Activated T-cell treated with anti-CD3 and anti-CD28 coated beads, Interleukin-2, amount 50 U/mL, for 72 hours (primary cell): ENCODE data around the gene C1QB. TPM values are rescaled to one million over a fixed set of nuclear protein-coding genes. Genes with fewer than 3 reads are reported as not detected.
"Not testable (repeated sequence)": the region's sequence is repeated elsewhere in the genome, so short reads cannot be mapped to it uniquely, and the experiment has no call there.

Experiments used
- ATAC-seq, 2 donors: fragments of 150-1000 bp; cut with Tn5 transposase; replicated peaks in 1 of 2; 2 replicates each; pipeline ENCODE4 v1.10.0; 2021; ENCODE audit warnings: moderate library complexity in 2 of 2, mild to moderate bottlenecking in 1 of 2
- DNase-seq, 2 donors: peaks; one replicate each; pipeline ENCODE4 v3.0.0; 2021 to 2022; ENCODE audit warnings: mixed read lengths in 1 of 2
- H3K27ac Mint-ChIP-seq: one replicate; pipeline ENCODE4 v1.8.0; 2022; ENCODE audit warnings: mild to moderate bottlenecking, moderate library complexity, mixed read lengths
- H3K27me3 Mint-ChIP-seq: one replicate; pipeline ENCODE4 v1.8.0; 2022; ENCODE audit warnings: low read depth, mixed read lengths
- H3K36me3 Mint-ChIP-seq, 2 donors: one replicate each; pipeline ENCODE4 v1.8.0; 2022; ENCODE audit warnings: mixed read lengths in 2 of 2, mild to moderate bottlenecking in 1 of 2; ENCODE audit not compliant: insufficient read depth in 2 of 2
- H3K4me1 Mint-ChIP-seq: one replicate; pipeline ENCODE4 v1.8.0; 2022; ENCODE audit warnings: low read depth, mixed read lengths
- H3K4me3 Mint-ChIP-seq, 2 donors: one replicate each; pipeline ENCODE4 v1.8.0; 2022; ENCODE audit warnings: mild to moderate bottlenecking in 2 of 2, mixed read lengths in 2 of 2, moderate library complexity in 2 of 2
- H3K9me3 Mint-ChIP-seq, 2 donors: one replicate each; pipeline ENCODE4 v1.8.0; 2022; ENCODE audit warnings: mixed read lengths in 2 of 2
- total RNA-seq, 2 donors: library from RNA; stranded (reverse); gene quantifications; one replicate each; pipeline ENCODE4 v1.2.3, GENCODE V29; 2022

C1QB gene
- total RNA-seq, 2 donors from 2014 or later: not detected

DNA sequence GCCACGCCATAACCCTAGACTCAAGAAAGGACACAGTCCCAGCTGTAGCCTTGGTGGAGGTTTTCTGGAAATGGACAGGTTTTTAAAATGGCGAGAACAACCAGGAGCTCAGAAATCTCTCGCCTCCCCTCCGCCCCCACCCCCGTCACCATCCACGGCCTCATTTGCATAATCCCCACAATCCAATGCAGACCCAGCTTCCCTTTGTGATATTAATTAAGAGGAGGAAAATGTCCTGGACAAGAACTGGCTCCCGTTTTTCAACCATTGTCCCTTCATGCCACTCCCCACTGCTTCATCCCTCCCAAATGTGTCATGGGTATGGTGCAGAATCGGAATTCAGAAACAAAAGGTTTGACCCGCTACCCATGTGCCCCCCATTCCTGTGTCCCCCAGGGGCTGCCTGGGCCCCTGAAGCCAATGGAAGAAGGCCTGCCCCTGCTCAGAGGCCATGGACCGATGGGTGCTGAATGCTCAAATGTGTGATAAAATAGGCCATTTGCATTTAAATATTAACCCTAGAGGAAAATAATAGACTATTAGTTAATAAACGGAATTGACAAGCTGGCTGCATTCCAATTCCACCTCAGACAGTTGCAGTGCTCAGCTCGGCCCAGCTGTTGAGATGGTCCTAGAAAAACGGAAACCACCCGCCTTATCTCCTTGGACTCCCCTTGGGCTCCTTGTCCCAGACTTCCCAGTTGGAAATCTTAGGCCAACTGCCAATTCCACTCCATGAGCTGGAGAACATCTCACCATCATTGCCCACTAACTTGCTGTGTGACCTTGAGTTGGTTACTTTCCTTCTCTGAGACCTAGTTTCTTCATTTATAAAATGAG, 46.9 kb downstream of the C1QB start:
- no peak for ATAC-seq

DNA sequence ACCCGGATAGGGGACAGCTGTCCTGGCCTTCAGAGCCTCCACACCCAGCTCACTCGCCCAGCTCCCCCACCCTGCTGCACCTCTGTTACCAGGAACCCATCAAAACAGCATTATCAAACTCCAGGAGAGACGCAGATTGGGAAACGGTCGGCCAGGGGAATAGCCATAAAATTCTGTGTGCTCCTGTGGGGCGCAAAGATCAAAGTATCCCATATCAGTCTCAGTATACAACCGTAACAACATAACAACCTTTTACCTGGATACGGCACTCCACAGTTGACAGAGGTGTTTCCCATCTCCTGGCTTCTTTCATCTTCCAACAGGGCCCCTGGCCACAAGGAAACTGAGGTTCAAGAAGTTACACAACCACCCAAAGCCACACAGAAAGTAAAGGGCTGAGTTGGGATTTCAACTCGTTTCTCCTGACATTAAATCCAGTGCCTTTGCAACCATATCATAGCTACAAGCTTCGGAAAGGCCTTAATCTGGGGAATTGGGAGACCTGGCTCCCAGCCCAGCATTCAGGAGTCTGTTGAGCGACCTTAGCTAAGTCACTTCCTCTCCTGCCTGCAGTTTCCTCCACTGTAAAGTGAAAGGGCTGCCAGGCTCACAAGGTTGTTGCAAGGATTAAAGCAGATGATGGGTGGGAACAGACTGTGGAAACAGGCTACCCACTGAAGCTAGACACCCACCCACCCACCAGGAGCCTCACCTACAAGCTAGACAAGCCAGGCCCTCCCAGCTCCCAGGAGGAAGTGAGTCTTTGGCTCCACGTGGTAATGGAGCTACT, 49.5 kb downstream of the C1QB start:
- peaks cover 16% of the 10 kb centered on the region for H3K27me3 Mint-ChIP-seq
- no peak for DNase-seq
- no peaks in the 10 kb centered on the region for H3K4me1 Mint-ChIP-seq
- H3K36me3 Mint-ChIP-seq: no peaks in the 10 kb centered on the region
- H3K9me3 Mint-ChIP-seq: no peaks in the 10 kb centered on the region
- no peak overlapping the region for H3K27ac Mint-ChIP-seq
- ATAC-seq: no peak
- no peak overlapping the region for H3K4me3 Mint-ChIP-seq

More for the DNA sequence above, 46.9 kb downstream of the C1QB start:
- Mint-ChIP-seq H3K4me1 (no peaks in the 10 kb centered on the region), H3K36me3 (no peaks in the 10 kb centered on the region), H3K27ac (no peak overlapping the region), H3K4me3 (no peak overlapping the region), H3K9me3 (no peaks in the 10 kb centered on the region), H3K27me3 (peaks cover 11% of the 10 kb centered on the region)
- no peak for DNase-seq

DNA sequence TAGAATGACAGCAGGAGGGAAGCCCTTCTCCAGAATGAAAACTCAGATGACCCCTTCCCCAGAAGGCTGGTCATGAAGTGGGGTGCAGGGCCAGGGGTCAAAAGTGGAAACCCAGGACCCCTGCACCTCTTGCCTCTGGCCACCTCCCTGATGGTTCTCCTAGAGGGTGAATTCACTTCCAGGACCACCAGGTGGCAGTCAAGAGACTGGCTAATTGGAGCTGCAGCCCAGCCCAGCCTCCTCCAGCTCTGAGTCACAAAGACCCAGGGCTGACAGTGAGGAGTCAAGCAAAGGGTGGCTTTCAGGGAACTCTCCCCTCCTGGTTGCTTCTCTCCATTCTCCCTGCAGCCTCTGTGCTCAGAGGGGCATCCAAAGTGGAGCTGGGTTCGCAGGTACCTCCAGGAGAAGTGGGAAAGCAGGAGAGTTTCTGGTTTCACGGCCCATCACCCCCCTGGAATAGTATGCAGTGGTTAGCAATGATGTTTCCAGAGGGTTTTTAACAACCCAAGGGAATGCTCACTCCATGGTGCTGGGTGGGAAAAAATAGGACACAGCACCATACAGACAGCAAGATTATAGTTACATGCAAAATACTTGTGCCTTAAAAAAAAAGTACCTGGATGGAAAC, 51.5 kb downstream of the C1QB start:
- H3K36me3 Mint-ChIP-seq: no peaks in the 10 kb centered on the region
- ATAC-seq (peak; percentile 94 to 95), DNase-seq (peak; percentile 83 to 85)
- H3K4me1 Mint-ChIP-seq: no peaks in the 10 kb centered on the region
- no peaks in the 10 kb centered on the region for H3K9me3 Mint-ChIP-seq
- H3K4me3 Mint-ChIP-seq: no peak overlapping the region
- H3K27me3 Mint-ChIP-seq: peaks cover 36% of the 10 kb centered on the region
- no peak overlapping the region for H3K27ac Mint-ChIP-seq

DNA sequence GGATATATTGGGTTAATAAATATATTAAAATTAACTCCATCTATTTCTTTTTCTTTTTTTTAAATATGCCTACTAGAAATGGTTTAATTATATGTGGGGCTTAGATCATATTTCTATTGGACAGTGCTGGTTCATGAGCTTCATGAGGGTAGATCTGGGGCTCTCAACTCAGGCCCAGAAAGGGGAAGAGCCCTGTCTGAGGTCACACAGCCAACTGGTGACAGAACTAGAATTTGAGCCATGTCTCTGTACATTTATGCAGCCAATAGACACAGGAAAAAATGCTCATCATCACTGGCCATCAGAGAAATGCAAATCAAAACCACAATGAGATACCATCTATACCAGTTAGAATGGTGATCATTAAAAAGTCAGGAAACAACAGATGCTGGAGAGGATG, 52.5 kb downstream of the C1QB start:
- H3K27me3 Mint-ChIP-seq: peaks cover 41% of the 10 kb centered on the region
- no peaks in the 10 kb centered on the region for H3K36me3 Mint-ChIP-seq
- no peak for ATAC-seq
- H3K27ac Mint-ChIP-seq: no peak overlapping the region
- no peaks in the 10 kb centered on the region for H3K4me1 Mint-ChIP-seq
- DNase-seq: no peak
- no peak overlapping the region for H3K4me3 Mint-ChIP-seq
- H3K9me3 Mint-ChIP-seq: no peaks in the 10 kb centered on the region

DNA sequence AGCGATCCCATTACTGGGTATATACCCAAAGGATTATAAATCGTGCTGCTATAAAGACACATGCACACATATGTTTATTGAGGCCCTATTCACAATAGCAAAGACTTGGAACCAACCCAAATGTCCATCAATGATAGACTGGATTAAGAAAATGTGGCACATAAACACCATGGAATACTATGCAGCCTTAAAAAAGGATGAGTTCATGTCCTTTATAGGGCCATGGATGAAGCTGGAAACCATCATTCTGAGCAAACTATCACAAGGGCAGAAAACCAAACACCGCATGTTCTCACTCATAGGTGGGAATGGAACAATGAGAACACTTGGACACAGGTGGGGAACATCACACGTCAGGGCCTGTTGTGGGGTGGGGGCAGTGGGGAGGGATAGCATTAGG, 53.1 kb downstream of the C1QB start:
- not testable (repeated sequence) for H3K9me3 Mint-ChIP-seq, H3K4me1 Mint-ChIP-seq, H3K27ac Mint-ChIP-seq, ATAC-seq, H3K36me3 Mint-ChIP-seq, H3K4me3 Mint-ChIP-seq, DNase-seq
- H3K27me3 Mint-ChIP-seq: peaks cover 41% of the 10 kb centered on the region

DNA sequence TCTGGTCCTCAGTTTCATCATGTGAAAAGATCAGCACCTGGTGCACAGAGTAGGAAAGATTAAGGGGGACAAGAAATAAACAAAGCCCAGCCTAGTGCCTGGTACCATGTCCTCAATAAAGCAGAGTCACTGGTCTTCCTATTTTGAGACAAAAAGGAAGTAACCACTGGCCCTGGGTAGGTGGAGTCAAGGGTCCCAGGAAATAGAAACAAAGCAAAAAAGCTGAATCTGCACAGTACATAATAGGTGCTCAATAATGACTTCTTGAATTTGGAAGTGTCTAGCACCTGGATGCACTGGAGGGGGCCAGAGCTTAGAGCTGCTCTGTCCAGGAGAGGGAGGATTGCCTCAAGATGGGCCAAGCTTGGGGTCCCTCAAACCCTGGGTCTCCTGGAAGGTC, 55.7 kb downstream of the C1QB start:
- DNase-seq (no peak), ATAC-seq (no peak)
- Mint-ChIP-seq H3K27ac (no peak overlapping the region), H3K9me3 (no peaks in the 10 kb centered on the region), H3K36me3 (no peaks in the 10 kb centered on the region), H3K27me3 (peaks cover 53% of the 10 kb centered on the region), H3K4me3 (peak overlapping the region in 1 of 2 donors; percentile 13), H3K4me1 (peaks cover 10% of the 10 kb centered on the region)

DNA sequence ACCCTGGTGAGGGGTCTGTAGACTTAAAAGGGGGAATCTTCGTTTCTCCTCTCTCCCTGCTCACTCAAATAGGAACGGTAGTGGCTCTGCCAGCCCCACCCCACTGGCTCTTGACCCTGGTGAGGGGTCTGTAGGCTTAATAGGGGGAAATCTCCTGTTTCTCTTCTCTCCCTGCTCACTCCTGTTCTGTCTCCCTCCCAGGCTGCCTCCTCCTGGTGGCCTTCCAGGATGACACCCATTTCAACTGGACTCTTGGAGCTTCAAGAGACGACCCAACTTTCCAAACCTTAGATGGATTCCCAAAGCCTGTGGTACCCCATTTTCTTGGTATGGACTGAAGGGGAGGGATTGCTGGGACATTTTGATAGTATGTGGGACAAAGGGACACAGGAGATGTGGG, 56.2 kb downstream of the C1QB start:
- H3K27ac Mint-ChIP-seq: no peak overlapping the region
- H3K4me1 Mint-ChIP-seq: peaks cover 10% of the 10 kb centered on the region
- DNase-seq (no peak), ATAC-seq (no peak)
- no peak overlapping the region for H3K4me3 Mint-ChIP-seq
- peaks cover 58% of the 10 kb centered on the region for H3K27me3 Mint-ChIP-seq
- H3K9me3 Mint-ChIP-seq: no peaks in the 10 kb centered on the region
- no peaks in the 10 kb centered on the region for H3K36me3 Mint-ChIP-seq

DNA sequence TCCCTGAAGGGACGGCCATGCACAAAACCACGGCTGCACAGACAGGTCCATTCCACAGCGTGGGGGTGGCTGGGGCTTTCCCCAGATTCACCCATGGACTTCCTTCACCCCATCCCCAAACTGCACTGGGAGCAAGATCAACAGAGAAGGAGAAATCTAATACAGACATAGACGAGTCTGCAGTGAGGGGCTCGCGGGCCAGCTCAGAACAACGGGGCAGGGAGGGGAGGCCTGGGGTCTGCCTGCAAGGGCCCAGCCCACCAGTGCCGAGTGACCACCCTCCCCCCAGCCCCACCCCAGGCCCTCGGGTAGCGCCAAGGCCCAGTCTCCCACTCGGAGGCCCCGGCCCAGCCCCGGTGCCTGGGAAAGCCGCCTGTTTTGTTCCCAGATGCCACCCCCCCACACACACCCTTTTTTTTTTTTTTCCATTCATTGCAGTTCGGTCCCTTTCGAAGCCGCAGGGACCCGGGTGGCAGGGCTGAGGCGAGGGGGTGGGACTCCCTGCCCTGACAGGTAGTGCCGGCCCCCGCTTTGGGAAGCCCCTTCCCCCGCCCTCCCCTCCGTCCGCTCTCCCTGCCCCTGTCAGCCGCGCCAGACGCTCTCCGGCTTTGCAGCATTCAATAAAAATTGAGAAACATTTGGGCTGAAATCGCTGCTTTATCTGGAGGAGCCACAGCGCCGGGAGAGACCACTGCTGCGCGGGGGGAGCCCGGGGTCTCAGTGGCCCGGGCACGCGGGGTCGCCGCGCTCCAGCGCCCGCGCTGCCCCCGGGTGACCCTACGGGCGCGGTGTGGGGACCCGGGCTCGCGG, 57.1 kb downstream of the C1QB start:
- ATAC-seq (peak; percentile 39 to 56), DNase-seq (peak; percentile 50 to 56)
- H3K27ac Mint-ChIP-seq: no peak overlapping the region
- no peaks in the 10 kb centered on the region for H3K36me3 Mint-ChIP-seq
- H3K4me3 Mint-ChIP-seq: peak overlapping the region; percentile 60 to 68
- no peaks in the 10 kb centered on the region for H3K9me3 Mint-ChIP-seq
- peaks cover 62% of the 10 kb centered on the region for H3K27me3 Mint-ChIP-seq
- peaks cover 10% of the 10 kb centered on the region for H3K4me1 Mint-ChIP-seq

DNA sequence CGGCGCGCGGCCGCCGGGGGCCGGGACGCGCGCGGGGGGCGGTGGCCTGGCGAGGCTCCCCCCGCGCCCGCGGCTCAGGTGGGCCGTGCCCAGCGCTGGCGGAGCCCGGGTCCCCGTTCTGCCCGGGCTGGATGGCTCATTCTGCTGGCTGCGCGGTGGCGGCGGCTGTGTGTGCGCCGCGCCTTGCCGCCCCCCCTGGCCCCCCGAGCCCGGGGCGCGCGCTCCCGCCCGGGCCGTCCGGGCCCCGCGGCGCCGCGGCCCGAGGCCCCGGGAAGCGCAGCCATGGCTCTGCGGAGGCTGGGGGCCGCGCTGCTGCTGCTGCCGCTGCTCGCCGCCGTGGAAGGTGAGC, 57.6 kb downstream of the C1QB start, which contains the start of gene EPHB2:
TSS of gene EPHB2 (plus strand) at position 139 of the 349 bp plus-strand sequence. CDS start at position 283, 144 bp downstream.
- ATAC-seq (peak; percentile 73 to 83), DNase-seq (peak; percentile 47 to 48)
- peak within 1 kb of the TSS; percentile 60 to 68 for H3K4me3 Mint-ChIP-seq
- peaks cover 10% of the 10 kb centered on the region for H3K4me1 Mint-ChIP-seq
- no peaks in the 10 kb centered on the region for H3K9me3 Mint-ChIP-seq
- H3K27ac Mint-ChIP-seq: no peak within 1 kb of the TSS
- no peaks in the 10 kb centered on the region for H3K36me3 Mint-ChIP-seq
- peaks cover 68% of the 10 kb centered on the region for H3K27me3 Mint-ChIP-seq

DNA sequence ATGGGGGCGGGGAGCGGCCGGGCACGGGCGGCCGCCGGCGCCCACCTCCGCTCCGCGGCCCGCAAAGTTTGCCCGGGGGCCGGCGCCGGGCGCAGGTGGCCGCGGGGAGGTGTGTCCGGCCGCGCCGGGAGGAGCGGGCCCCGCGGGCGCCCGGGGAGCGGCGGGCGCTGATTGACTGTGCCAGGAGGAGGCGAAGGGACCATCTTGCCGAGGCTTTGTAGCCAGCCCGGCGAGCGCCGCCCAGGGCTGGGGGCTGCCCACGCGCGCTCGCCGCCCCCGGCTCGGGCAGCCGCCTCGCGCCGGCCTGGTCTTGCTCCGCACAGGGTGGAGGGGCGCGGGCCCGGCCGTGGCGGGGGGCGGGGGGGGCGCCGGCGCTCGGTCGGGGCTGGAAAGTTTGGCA, 58.0 kb downstream of the C1QB start:
- Mint-ChIP-seq H3K27ac (no peak overlapping the region), H3K36me3 (no peaks in the 10 kb centered on the region), H3K4me3 (no peak overlapping the region), H3K4me1 (peaks cover 10% of the 10 kb centered on the region), H3K27me3 (peaks cover 69% of the 10 kb centered on the region), H3K9me3 (no peaks in the 10 kb centered on the region)
- DNase-seq (no peak), ATAC-seq (peak; percentile 16 to 24)
